GM13977 (cell line): ENCODE data around the gene ADAMTS9.

Experiments
- DNase-seq: peaks from one replicate; pipeline ENCODE4 v3.0.0; 2012; ENCODE audit warnings: low spot score
- CTCF ChIP-seq: IDR thresholded peaks from 2 replicates; pipeline ENCODE4 v1.5.1; 2012; ENCODE audit warnings: mild to moderate bottlenecking, control low read depth; ENCODE audit not compliant: insufficient read depth; ENCODE audit errors: extremely low read depth, missing control alignments
- in situ Hi-C: fragments of 300-500 bp; cut with MboI; formaldehyde crosslinking; loops from one replicate; pipeline ENCODE4 v1.12.0; 2022; ENCODE audit warnings: low sequenced_read_pairs, low pct_unique_long_range_greater_than_20kb, mixed read lengths, inconsistent platforms; ENCODE audit not compliant: unreplicated experiment

The ADAMTS9 gene

GRCh38 chr3:64625381-64625780 lies 62.4 kb downstream of the ADAMTS9 start:
- in situ Hi-C loops: no loop called here
- DNase-seq: no peak
- TF ChIP-seq CTCF: no peak

- in situ Hi-C loops: no loop called here
Measured at GRCh38 chr3:64623125-64623524, 64.7 kb downstream of the ADAMTS9 start.

GRCh38 chr3:64621726-64622395 lies 65.9 kb downstream of the ADAMTS9 start:
- no peak for TF ChIP-seq CTCF
- in situ Hi-C loops: no loop called here
- DNase-seq: no peak

More at GRCh38 chr3:64623125-64623524, 64.7 kb downstream of the ADAMTS9 start:
- no peak for TF ChIP-seq CTCF
- DNase-seq: no peak

GRCh38 chr3:64621275-64621674 lies 66.5 kb downstream of the ADAMTS9 start:
- no peak for DNase-seq
- in situ Hi-C loops: no loop called here
- no peak for TF ChIP-seq CTCF

- no peak for DNase-seq
- TF ChIP-seq CTCF: no peak
- in situ Hi-C loops: no loop called here
Measured at GRCh38 chr3:64620020-64620419, 67.8 kb downstream of the ADAMTS9 start.

GRCh38 chr3:64619216-64619615 lies 68.6 kb downstream of the ADAMTS9 start:
- TF ChIP-seq CTCF: no peak

More at GRCh38 chr3:64619216-64619615, 68.6 kb downstream of the ADAMTS9 start:
- in situ Hi-C loops: no loop called here
- no peak for DNase-seq
